ENCODE data around the gene ANK2.

ANK2 gene

GRCh38 chr4:113293043-113293560, 243.6 kb downstream of the ANK2 start:
- no peak for DNase-seq

- DNase-seq = no peak
Observed at GRCh38 chr4:113293674-113294073, 244.2 kb downstream of the ANK2 start.

DNA sequence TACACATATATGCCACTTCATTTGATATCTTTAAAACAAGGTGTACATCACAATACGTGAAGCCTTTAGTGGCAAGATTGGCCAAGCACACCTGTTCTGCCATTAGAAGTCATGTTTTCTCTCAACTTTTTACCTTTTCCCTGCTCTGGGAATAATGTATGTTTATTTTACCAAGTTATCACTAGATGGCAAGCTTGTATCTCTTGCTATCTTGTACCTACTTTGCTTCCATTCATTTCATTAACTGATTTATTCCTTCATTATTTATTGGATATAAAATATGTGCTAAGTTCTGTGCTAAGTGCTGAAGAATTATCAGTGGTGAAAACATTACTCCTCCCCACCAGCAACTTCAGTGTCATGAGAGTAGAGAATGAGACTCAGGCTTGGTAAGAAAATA, 245.5 kb downstream of the ANK2 start:
- no peak for DNase-seq

GRCh38 chr4:113300471-113300928, 251.0 kb downstream of the ANK2 start:
- no peak for DNase-seq

DNA sequence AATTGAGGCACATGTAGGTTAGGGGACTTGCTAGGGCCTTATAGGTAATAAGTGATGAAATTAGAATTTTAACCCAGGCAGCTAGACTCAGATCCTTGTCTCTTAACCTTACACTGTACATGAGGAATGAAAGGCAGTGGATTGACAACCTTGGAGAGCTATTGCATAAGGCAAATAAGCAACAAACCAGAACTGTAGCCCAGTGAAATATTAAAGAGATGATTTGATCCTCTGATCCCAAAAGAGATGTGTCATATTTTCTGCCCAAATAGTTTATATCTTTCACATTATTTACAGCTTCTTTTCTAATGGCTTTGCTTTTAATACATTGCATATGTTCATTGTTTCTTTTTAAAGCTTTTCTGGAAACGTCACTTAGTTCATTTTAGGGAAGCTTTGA, 252.6 kb downstream of the ANK2 start:
- DNase-seq = no peak

DNA sequence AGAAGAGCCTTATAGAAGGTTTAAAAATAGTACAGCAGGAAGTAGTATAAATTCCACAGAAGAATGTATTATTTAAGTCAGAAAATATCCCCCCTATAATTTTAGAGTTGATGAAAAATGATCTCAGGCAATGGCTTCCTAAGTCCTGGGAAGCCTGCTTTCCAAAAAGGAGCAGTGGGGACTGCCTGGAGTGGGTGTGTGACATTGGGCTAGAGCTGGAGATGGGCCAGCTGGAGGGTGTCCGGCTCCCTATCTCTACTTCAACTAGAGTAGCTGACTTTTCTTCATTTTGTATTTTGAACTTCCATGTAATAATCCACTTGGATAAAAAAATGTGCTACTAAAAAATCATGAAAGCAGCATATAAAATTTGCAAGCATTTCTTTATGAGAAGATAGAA, 253.9 kb downstream of the ANK2 start:
- no peak for DNase-seq

- no peak for DNase-seq
Observed at GRCh38 chr4:113311047-113311446, 261.6 kb downstream of the ANK2 start.

DNA sequence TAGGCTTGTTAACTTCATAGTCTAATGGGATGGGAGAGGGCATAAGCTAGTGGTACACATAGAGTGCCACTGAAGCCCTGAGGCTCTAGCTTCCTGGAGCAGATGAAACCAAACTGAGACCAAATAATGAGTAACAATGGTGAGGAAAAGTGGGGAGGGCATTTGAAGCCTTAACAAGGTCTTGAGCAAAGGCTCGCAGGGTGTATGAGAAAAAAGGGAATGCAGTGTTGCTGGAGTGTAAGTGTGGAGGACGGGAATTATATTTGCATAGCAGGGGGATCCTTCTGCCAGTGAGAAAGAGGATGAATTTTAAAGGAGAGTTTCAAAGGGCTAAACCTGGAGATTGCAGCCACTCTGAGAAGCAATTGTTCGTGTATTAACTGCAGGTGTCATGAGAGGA, 263.1 kb downstream of the ANK2 start:
- no peak for DNase-seq

DNA sequence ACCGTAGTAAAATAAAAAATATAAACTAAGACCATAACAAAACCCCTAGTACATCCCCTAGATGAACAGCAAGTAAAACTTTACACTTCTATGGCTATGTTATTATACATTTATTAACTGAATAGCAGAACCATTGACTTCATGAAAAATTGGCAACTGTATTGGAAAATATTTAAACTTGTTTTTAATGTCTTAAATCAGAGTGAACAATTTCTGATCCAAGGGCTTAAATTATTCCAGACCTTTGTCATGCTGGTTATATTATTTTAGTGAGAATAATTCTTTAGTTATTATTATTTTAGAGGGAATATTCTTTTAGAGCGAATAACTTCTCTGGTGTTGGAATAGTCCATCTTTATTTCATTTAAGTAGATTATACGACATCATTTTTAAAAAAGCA, 265.0 kb downstream of the ANK2 start:
- DNase-seq = no peak

- DNase-seq = no peak
Observed at GRCh38 chr4:113316879-113317278, 267.4 kb downstream of the ANK2 start.

DNA sequence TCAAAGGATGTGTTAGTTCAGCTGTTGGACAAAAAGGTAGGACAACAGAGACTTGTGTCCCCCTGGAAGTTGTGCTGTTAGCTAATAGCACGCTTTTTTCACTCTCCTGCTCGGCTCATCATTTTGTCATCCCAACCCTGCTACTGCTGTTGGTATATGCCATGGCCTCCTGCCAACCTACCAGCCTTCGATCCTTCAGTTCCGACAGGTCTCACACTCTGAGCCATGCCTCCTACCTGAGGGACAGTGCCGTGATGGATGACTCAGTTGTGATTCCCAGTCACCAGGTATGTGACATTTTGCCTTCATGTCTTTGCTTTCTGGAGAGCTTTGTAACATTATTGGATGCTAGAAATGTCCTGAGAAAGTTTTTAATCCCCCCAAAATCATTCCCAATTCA, 268.1 kb downstream of the ANK2 start:
- no peak for DNase-seq

DNA sequence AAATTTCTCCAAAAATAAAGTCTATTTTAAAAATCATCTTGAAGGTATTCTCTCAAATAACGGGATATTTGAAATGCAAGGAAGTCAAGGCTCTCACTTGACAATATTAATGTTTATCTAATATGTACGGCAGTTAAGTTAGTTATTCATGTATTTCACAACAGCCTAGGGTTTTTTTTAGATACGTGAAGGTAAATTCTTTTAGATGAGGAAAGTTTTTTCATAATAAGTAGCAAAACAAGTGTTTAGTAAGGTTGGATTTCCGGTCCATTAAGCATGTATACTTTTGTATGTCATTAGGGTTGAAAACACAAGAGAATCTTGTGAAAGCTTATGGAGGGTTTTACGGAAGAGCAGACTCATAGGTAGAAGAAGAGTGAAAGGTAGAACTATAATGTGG, 273.3 kb downstream of the ANK2 start:
- no peak for DNase-seq

DNA sequence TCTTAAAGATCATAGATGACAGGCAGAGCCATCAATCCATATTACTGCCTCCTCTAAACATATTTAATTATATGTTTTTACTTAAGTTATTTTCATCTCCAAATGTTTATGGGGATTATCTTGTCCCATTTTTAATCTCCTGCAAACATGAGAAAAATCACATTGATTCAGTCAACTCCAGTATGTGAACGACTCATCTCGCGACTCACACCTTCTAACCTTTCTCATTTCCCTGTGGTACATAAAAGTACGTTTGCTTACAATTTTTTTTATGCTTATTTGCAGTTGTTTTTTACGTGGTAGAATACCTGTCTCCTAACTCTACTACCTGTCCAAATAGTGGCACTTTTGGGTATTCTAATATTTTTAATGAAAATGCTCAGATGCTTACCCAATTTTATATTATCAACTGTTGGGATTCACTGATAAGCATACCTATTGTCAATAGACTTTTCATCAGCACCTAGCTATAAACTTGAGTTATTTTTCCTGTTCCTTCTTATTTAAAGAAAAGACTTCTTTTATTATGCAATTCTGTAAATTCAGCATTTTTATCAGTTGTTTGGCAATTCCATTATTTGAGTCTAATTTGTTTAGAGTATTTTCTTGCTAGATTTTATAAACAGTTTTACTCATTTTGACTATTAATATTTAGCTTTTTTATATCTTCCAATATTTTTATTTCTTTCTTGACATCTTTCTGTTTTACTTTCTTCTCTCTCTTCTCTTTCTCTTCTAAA, 276.6 kb downstream of the ANK2 start:
- no peak for DNase-seq

DNA sequence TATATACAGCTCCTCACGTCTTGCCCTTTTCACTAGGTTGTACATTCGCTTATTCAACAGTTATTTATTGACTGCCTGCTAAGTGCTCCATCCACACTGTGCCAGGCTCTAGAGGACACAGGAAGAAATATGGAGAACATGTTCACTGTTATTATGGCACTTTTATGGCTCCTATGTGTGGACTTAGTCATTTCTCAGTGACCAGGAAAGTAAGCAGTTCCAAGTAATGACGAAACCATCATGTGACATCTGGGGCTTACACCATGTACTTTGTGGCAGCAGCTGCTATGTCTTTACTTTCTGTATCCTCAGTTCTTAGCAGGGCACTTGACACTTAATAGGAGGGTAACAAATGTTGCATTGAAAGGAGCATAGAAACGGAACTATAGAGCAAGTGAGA, 278.0 kb downstream of the ANK2 start:
- no peak for DNase-seq

GRCh38 chr4:113328514-113328913, 279.1 kb downstream of the ANK2 start:
- DNase-seq = no peak

- no peak for DNase-seq
Observed at GRCh38 chr4:113330200-113330599, 280.7 kb downstream of the ANK2 start.

DNA sequence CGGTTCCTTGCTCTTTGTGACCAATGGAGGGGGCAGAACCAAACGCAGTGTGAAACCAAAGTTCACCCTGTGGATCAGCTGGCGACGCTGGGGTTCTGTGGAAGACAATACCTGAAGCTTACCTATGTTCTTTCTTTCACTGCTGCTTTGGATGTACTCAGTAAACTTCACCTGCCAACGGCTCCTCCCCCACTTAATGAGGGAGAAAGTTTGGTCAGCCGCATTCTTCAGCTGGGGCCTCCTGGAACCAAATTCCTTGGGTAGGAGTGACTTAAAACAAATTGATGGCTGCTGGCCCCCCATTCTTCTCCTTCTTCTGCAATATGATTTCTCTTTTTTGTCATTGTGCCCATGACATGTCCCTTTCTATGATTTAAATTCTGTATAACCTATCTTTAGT, 282.4 kb downstream of the ANK2 start:
- DNase-seq = no peak

DNA sequence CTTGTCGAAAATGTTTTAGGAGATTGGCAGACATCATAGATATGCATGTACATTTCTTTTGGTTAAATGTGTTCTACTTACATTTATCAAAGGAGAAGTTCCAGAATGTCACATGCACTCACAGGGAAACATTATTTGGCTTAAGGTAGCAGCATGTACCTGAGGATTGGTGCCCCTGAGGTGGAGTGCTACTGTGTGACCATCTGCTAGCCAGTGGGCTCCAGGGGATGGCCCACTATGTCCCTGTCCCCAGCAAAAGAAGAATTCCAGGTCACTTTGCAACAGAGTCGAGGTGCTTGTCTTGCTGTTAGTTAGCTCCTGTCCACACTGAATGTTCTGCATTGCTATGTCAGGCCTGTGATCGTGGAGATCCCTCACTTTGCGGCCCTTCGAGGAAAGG, 283.2 kb downstream of the ANK2 start:
- DNase-seq = no peak

DNA sequence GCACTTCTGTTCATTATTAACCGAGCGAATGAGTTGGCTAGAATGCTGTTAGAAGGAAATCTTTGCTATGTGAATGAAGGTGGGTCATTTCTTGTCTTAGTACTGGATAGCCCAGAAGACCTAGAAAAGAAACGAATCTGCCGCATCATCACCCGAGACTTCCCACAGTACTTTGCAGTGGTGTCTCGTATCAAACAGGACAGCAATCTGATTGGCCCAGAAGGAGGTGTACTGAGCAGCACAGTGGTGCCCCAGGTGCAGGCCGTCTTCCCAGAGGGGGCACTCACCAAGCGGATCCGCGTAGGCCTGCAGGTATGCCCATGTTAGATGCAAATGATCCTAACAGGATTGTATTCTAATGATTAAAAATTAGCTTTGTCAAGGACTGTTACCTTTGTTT, 286.3 kb downstream of the ANK2 start:
- no peak for DNase-seq

DNA sequence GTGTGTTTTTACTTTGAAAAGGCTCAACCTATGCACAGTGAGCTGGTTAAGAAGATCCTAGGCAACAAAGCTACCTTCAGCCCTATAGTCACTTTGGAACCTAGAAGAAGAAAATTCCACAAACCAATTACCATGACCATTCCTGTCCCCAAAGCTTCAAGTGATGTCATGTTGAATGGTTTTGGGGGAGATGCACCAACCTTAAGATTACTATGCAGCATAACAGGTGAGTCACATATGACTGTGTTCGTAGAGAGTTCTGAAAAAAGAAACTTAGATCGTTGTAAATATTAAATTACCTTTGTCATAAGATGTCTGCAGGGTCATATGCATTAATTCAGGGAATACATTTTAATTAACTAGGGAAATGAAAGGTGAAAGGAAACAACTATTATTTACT, 287.1 kb downstream of the ANK2 start:
- DNase-seq = no peak

DNA sequence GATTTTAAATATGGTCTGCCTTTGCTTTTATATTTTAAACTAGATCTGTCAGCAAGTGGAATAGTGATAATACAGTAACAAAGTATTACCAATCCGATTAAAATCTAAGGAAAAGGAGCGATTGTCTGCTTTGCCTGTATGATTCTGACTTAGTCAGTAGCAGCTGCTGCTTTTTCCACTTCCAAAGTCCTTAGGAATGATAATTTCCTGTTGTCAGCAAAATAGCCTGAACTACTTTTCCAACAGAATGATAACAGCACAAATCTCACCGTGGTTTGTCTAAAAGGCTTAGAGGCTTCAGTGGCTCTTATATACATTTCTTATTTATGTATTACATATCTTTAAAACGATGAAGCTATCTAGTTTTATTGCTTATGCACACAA, 290.0 kb downstream of the ANK2 start:
- no peak for DNase-seq

DNA sequence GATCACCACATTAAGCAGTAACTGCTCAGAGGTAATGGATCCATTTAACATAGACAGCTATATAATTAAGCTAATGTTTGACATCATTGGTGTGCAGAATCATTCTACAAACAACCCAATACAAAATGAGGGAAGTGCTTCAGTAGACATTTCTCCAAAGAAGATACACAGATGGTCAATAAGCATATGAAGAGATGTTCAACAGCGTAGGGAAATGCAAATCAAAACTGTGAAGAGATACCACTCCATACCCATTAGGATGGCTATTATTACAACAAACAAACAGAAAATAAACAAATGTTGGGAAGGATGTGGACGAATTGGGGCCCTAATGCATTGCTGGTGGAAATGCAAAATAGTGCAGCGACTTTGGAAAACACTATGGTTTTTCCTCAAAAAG, 294.6 kb downstream of the ANK2 start:
- no peak for DNase-seq

DNA sequence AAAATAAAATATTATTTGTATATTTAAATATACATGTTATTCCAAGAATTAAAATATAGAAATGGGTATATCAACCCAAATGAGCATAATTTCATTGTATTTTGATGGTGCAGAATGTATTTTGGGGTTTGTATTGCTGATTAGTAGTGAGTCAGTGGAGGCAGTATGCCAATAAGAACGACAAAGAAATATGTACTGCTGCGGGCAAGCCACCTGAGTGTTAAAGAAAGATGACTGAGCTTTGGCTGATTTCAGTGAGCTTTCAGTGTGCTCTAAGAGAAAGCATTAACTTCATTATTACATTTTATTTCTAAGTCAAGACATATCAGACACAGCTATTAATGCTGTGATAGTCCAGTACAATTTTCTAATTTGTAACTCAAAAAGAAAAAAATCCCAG, 297.8 kb downstream of the ANK2 start:
- DNase-seq = no peak

GRCh38 chr4:113349430-113349829, 300.0 kb downstream of the ANK2 start:
- DNase-seq = no peak

DNA sequence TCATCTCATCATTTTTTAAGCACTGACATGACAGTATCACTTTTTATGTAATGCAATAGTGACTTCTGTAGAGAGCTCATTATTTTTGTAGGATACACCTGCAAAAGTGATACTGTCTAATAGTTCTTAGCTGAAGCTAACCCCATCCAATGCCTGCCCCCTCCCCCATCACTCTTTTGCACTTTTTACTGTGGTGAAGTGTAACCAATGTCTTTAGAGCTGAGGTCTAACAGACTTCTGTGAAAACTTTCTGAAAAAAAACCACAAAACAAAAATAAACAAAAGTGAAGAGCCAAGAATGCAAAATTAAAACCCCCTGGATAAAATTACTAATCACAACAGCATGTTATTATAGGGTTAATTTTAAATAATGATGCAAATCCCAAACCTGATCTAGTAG, 301.1 kb downstream of the ANK2 start:
- no peak for DNase-seq

Measured in T-helper 9 cell (primary cell).